GM12874 (cell line): ENCODE results near the gene GATA1.

Experiments used
- CTCF ChIP-seq: IDR thresholded peaks from 2 replicates; pipeline ENCODE4 v1.5.1; 2011; ENCODE audit warnings: low read depth, mild to moderate bottlenecking, control low read depth, low read length, moderate library complexity; ENCODE audit not compliant: insufficient read depth

The GATA1 gene

DNA sequence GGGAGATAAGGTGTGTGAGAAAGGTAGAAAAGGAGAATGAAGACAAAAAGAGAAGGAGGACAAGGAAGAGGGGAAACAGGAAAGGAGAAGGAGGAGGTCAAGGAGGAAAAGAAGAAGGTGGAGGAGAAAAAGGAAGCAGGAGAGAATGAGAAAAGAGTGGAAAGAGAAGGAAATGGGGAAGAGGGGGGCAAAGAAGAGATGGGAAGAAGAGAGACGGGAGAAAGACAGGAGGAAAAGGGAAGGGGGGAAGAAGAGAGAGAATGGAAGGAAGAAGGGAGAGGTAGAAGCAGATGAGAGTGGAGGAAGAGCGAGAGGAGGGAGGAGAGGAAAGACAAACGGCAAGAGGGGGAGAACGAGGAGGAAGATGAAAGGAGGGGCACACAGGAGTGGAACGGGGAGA, 4.1 kb downstream of the GATA1 start:
- TF ChIP-seq CTCF = no peak

DNA sequence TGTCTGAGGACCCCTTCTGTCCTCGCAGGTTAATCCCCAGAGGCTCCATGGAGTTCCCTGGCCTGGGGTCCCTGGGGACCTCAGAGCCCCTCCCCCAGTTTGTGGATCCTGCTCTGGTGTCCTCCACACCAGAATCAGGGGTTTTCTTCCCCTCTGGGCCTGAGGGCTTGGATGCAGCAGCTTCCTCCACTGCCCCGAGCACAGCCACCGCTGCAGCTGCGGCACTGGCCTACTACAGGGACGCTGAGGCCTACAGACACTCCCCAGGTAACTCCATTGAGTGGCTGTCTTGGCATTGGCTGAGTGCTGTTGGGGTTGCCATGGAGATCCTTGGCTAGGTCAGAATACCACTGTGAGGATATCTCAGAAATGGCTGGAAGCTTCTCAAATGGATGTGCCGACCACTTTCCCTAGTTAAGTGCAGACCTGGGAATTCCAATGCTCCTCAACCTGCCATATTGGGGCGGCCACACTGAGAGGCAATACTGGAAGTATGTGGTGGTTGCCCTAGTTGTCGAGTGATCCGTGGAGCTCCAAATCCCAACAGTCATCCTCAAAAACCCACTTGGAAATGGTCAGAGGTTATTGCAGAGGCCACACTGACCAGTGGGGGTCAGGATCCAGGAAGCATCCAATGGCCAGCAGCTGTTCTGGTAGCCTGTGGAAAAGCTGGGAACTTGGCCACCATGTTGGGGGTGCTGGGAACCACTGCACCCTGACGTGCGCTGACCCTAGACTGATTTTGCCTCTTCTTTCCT, 4.9 kb downstream of the GATA1 start:
- no peak for TF ChIP-seq CTCF

- no peak for TF ChIP-seq CTCF
These were observed 5.8 kb downstream of the GATA1 start for GRCh38 chrX:48792219-48792618.

- TF ChIP-seq CTCF = no peak
These were observed 7.5 kb downstream of the GATA1 start for GRCh38 chrX:48793935-48794334.

DNA sequence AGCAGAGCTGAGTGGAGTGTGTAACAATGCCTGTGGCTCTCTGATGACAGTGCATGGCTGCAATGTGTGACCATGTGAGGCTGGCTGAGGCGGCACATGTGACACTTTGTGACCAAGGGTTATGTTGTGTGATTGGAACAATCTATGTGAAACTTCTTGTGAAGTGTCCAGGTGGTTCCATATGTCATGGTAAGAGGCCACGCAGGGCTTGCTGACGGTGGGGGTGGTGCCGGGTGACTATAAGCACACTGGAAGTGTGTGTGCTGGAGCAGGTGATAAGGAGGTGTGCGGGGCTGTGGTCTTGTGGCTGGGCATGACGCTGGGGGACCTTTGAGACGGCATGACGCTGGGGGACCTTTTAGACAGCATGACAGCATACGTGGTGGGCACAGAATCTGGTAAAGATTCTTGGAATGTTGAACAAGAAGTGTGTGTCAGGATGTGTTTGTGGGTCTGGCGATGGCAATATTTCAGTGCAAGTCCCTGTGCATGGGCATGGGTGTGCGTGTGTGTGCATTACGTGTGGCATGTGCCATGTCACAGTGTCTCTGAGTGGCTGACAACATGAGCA, 8.0 kb downstream of the GATA1 start:
- no peak for TF ChIP-seq CTCF

- TF ChIP-seq CTCF = no peak
These were observed 8.6 kb downstream of the GATA1 start for GRCh38 chrX:48794911-48795515.

GRCh38 chrX:48798318-48798717, 11.9 kb downstream of the GATA1 start:
- TF ChIP-seq CTCF = no peak
